Hepatocyte (in vitro differentiated cells): Measurements from ENCODE around the gene RASA3. TPM values are rescaled to one million over a fixed set of nuclear protein-coding genes. Genes with fewer than 3 reads are reported as not detected.

Experiments used
- DNase-seq: peaks from one replicate; pipeline ENCODE4 v3.0.0-alpha.2; 2016; ENCODE audit warnings: low spot score
- H2AFZ ChIP-seq: fragments of 200-600 bp; sonication (generic); 2 replicates; pipeline ENCODE4 v1.6.0; 2016; ENCODE audit warnings: antibody characterized with exemption, mild to moderate bottlenecking
- H3K27ac ChIP-seq: fragments of 200-600 bp; sonication (generic); 2 replicates; pipeline ENCODE4 v1.5.1; 2016; ENCODE audit warnings: mild to moderate bottlenecking
- H3K27me3 ChIP-seq: fragments of 200-600 bp; sonication (generic); 2 replicates; pipeline ENCODE4 v1.6.1; 2016
- H3K36me3 ChIP-seq: fragments of 200-600 bp; sonication (generic); replicated peaks from 2 replicates; pipeline ENCODE4 v1.5.1; 2016; ENCODE audit warnings: low read depth; ENCODE audit not compliant: insufficient read depth
- H3K4me1 ChIP-seq: fragments of 200-600 bp; sonication (generic); 2 replicates; pipeline ENCODE4 v1.5.1; 2016; ENCODE audit warnings: mild to moderate bottlenecking, moderate library complexity; ENCODE audit not compliant: insufficient read depth
- H3K4me2 ChIP-seq: fragments of 200-600 bp; sonication (generic); 2 replicates; pipeline ENCODE4 v1.6.0; 2016
- H3K4me3 ChIP-seq: fragments of 200-600 bp; sonication (generic); 2 replicates; pipeline ENCODE4 v1.5.1; 2016; ENCODE audit warnings: mild to moderate bottlenecking
- H3K79me2 ChIP-seq: fragments of 200-600 bp; sonication (generic); 2 replicates; pipeline ENCODE4 v1.6.0; 2017; ENCODE audit warnings: mild to moderate bottlenecking
- H3K9me2 ChIP-seq: fragments of 200-600 bp; sonication (generic); replicated peaks from 2 replicates; pipeline ENCODE4 v1.6.0; 2017; ENCODE audit warnings: mild to moderate bottlenecking; ENCODE audit not compliant: insufficient read depth
- H3K9me3 ChIP-seq: fragments of 200-600 bp; sonication (generic); 2 replicates; pipeline ENCODE4 v1.5.1; 2016; ENCODE audit warnings: low read depth, mild to moderate bottlenecking
- H4K20me1 ChIP-seq: fragments of 200-600 bp; sonication (generic); 2 replicates; pipeline ENCODE4 v1.6.0; 2016; ENCODE audit warnings: mild to moderate bottlenecking; ENCODE audit not compliant: insufficient read depth, poor library complexity, severe bottlenecking
- CTCF ChIP-seq: fragments of 200-600 bp; sonication (generic); IDR thresholded peaks from 2 replicates; pipeline ENCODE4 v1.5.1; 2016; ENCODE audit warnings: antibody characterized with exemption, mild to moderate bottlenecking; ENCODE audit not compliant: poor library complexity
- EZH2 ChIP-seq: fragments of 200-600 bp; sonication (generic); IDR thresholded peaks from 2 replicates; pipeline ENCODE4 v1.6.1; 2016; ENCODE audit warnings: antibody characterized with exemption, mild to moderate bottlenecking, borderline replicate concordance
- EZH2phosphoT487 ChIP-seq: fragments of 200-600 bp; sonication (generic); IDR thresholded peaks from one replicate; pipeline ENCODE4 v1.6.1; 2018; ENCODE audit warnings: antibody characterized with exemption, mild to moderate bottlenecking, low read depth, moderate library complexity; ENCODE audit not compliant: unreplicated experiment, severe bottlenecking
- WGBS: methylation state at CpG from one replicate; pipeline ENCODE4 v1.1.6; 2016; ENCODE audit warnings: low lambda C conversion rate; ENCODE audit errors: missing lambda C conversion rate; 5-methylcytosine and 5-hydroxymethylcytosine counted together
- polyA plus RNA-seq: library from polyadenylated mRNA; unstranded; fragments of >200 nt; fragmentation: Nextera tagmentation; extraction: Ambion mirVana; gene quantifications from 2 replicates; pipeline ENCODE4 v1.2.1, GENCODE V29; 2016
- total RNA-seq: library from RNA; depleted of rRNA; stranded (reverse); fragments of >200 nt; gene quantifications from 2 replicates; pipeline ENCODE4 v1.2.3, GENCODE V29; 2014

The RASA3 gene
- total and polyA plus RNA-seq, 2 experiments from 2014 or later, result 5.6 to 6.1 TPM

GRCh38 chr13:114039471-114040141 lies 92.8 kb downstream of the RASA3 start:
- Histone ChIP-seq H3K9me2 (no peaks in the 10 kb centered on the region), H3K79me2 (no peaks in the 10 kb centered on the region), H3K4me1 (peaks cover 2% of the 10 kb centered on the region), H3K36me3 (no peaks in the 10 kb centered on the region), H3K4me3 (no peak overlapping the region), H3K4me2 (no peak overlapping the region), H3K27ac (no peak overlapping the region), H3K27me3 (no peaks in the 10 kb centered on the region), H3K9me3 (no peaks in the 10 kb centered on the region), H4K20me1 (no peaks in the 10 kb centered on the region), H2AFZ (no peak overlapping the region)
- TF ChIP-seq EZH2phosphoT487 (no peak), EZH2 (no peak), CTCF (no peak)
- WGBS, result 91% methylated on average over 25 of the region's 26 CpGs
- no peak for DNase-seq

- Histone ChIP-seq H3K9me2 (no peaks in the 10 kb centered on the region), H3K9me3 (no peaks in the 10 kb centered on the region), H3K36me3 (no peaks in the 10 kb centered on the region), H3K27me3 (no peaks in the 10 kb centered on the region), H3K4me3 (no peak overlapping the region), H3K4me2 (no peak overlapping the region), H2AFZ (no peak overlapping the region), H3K27ac (no peak overlapping the region), H4K20me1 (no peaks in the 10 kb centered on the region), H3K4me1 (peaks cover 2% of the 10 kb centered on the region), H3K79me2 (no peaks in the 10 kb centered on the region)
- TF ChIP-seq EZH2phosphoT487 (no peak), EZH2 (no peak), CTCF (no peak)
- WGBS, result 93% methylated on average over 14 of the region's 14 CpGs
- no peak for DNase-seq
Observed at GRCh38 chr13:114038900-114039299, 93.5 kb downstream of the RASA3 start.

GRCh38 chr13:114038211-114038613 lies 94.2 kb downstream of the RASA3 start:
- H3K36me3 ChIP-seq, result no peaks in the 10 kb centered on the region
- H3K27me3 ChIP-seq, result no peaks in the 10 kb centered on the region
- no peak overlapping the region for H3K4me2 ChIP-seq
- no peak overlapping the region for H3K27ac ChIP-seq
- no peaks in the 10 kb centered on the region for H3K9me3 ChIP-seq
- no peak for DNase-seq
- H3K9me2 ChIP-seq, result no peaks in the 10 kb centered on the region
- no peaks in the 10 kb centered on the region for H4K20me1 ChIP-seq
- H3K79me2 ChIP-seq, result no peaks in the 10 kb centered on the region
- 90% methylated on average over 18 of the region's 19 CpGs for WGBS
- no peak overlapping the region for H2AFZ ChIP-seq
- H3K4me3 ChIP-seq, result no peak overlapping the region
- H3K4me1 ChIP-seq, result peaks cover 2% of the 10 kb centered on the region
- TF ChIP-seq CTCF (no peak), EZH2 (no peak), EZH2phosphoT487 (no peak)

- Histone ChIP-seq H4K20me1 (no peaks in the 10 kb centered on the region), H3K4me2 (no peak overlapping the region), H3K27me3 (no peaks in the 10 kb centered on the region), H2AFZ (no peak overlapping the region), H3K36me3 (no peaks in the 10 kb centered on the region), H3K9me3 (no peaks in the 10 kb centered on the region), H3K4me1 (peaks cover 2% of the 10 kb centered on the region), H3K79me2 (no peaks in the 10 kb centered on the region), H3K27ac (no peak overlapping the region), H3K4me3 (no peak overlapping the region), H3K9me2 (no peaks in the 10 kb centered on the region)
- no peak for TF ChIP-seq CTCF
- TF ChIP-seq EZH2phosphoT487, result no peak
- TF ChIP-seq EZH2, result no peak
- DNase-seq, result no peak
- 95% methylated on average over 20 of the region's 21 CpGs for WGBS
Observed at GRCh38 chr13:114037674-114038073, 94.7 kb downstream of the RASA3 start.
